ENCODE results near the gene COX6B2. TPM values are rescaled to one million over a fixed set of nuclear protein-coding genes. Genes with fewer than 3 reads are reported as not detected.
A peak's percentile ranks its signal among the peaks of the same experiment; 100 is the strongest.

The COX6B2 gene
- polyA plus RNA-seq, 3 donors, result 0.36 TPM; not detected in 2

DNA sequence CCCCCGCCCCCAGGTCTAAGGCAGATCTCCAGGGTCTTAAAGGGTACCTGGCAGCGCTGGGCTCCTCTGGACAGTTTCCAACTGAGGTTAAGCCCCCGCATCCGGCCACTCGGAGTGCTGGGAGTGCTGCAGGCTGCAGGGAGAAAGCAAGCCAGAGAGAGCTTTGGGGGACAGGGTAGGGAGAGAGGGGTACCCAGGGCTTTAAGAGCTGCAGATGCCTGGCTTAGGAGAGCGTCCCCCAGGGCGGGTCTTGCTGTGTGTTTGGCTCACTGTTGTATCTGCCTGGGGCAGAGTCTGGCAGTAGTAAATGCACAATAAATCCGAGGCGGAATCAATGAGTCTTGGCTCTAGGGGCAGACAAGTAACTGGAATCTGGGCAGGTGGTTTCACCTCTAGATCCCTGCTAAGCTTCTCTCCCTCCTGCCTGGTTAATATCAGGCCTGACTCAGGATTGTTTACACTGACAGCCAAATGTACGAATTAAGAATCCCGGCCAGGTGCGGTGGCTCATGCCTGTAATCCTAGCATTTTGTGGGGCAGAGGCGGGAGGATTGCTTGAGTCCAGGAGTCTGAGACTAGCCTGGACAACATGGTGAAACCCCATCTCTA lies 798 bp upstream of the COX6B2 start:
- no peak overlapping the region for H3K9ac ChIP-seq (ENCODE audit: insufficient read depth, low read length, poor library complexity, severe bottlenecking)
- peaks cover 22 to 28% of the 10 kb centered on the region in 2 donors for H3K4me1 ChIP-seq (ENCODE audit: control insufficient read depth in 1 of 2, insufficient read depth in 2 of 2, low read length in 2 of 2)
- H3K36me3 Mint-ChIP-seq, result peaks cover 5 to 8% of the 10 kb centered on the region in 2 donors
- no peaks in the 10 kb centered on the region for H4K20me1 ChIP-seq (ENCODE audit: insufficient read depth, low read length)
- no peak for TF ChIP-seq CTCF (IDR thresholded peaks at IDR 0.05)
- H3K4me1 Mint-ChIP-seq, result peaks cover 33% of the 10 kb centered on the region
- H3K9me3 Mint-ChIP-seq, result peaks cover 0 to 11% (median 8%) of the 10 kb centered on the region in 7 donors
- no peak overlapping the region for H3K27ac Mint-ChIP-seq
- H3K4me3 ChIP-seq (replicated peaks in 1 of 3; ENCODE audit: low read depth in 2 of 3, low read length in 3 of 3), result no peak overlapping the region
- H3K27me3 Mint-ChIP-seq (ENCODE audit: low read depth in 3 of 3), result peaks cover 57 to 75% (median 57%) of the 10 kb centered on the region in 3 donors
- H3K27me3 ChIP-seq (ENCODE audit: control insufficient read depth in 2 of 2, insufficient read depth in 2 of 2, low read length in 2 of 2), result peaks cover 13 to 62% of the 10 kb centered on the region in 2 donors
- H3K9me3 ChIP-seq (replicated peaks in 1 of 2; ENCODE audit: control insufficient read depth in 1 of 2, insufficient read depth in 1 of 2, low read length in 2 of 2), result peaks cover 0 to 9% of the 10 kb centered on the region in 2 donors
- peak overlapping the region in 1 of 2 donors; percentile 68 for H3K4me3 Mint-ChIP-seq
- WGBS (ENCODE audit: insufficient coverage), result 53% methylated on average over 12 of the region's 13 CpGs
- H3K4me2 ChIP-seq (replicated peaks; ENCODE audit: extremely low read depth, low read length, poor library complexity, severe bottlenecking), result no peak overlapping the region
- intact Hi-C loops (cut with micrococcal nuclease), result no loop called here
- no peak overlapping the region for H3K27ac ChIP-seq (ENCODE audit: low read depth in 1 of 2, low read length in 2 of 2)
- no peaks in the 10 kb centered on the region for H3K79me2 ChIP-seq (ENCODE audit: insufficient read depth, low read length)
- no peaks in the 10 kb centered on the region for H3K36me3 ChIP-seq (replicated peaks in 1 of 2; ENCODE audit: control insufficient read depth in 1 of 2, insufficient read depth in 2 of 2, low read length in 2 of 2)
- DNase-seq, result no peak
- H2AFZ ChIP-seq (ENCODE audit: insufficient read depth, low read depth, low read length, poor library complexity, severe bottlenecking), result no peak overlapping the region

GRCh38 chr19:55353803-55354697 lies 469 bp downstream of the COX6B2 start:
- H3K9me3 Mint-ChIP-seq, result peaks cover 0 to 11% (median 8%) of the 10 kb centered on the region in 7 donors
- peaks cover 33% of the 10 kb centered on the region for H3K4me1 Mint-ChIP-seq
- peaks cover 13 to 62% of the 10 kb centered on the region in 2 donors for H3K27me3 ChIP-seq (ENCODE audit: control insufficient read depth in 2 of 2, insufficient read depth in 2 of 2, low read length in 2 of 2)
- peak overlapping the region; percentile 88 for H3K4me2 ChIP-seq (replicated peaks; ENCODE audit: extremely low read depth, low read length, poor library complexity, severe bottlenecking)
- intact Hi-C loops (cut with micrococcal nuclease), result loop anchor here in 1 of 2 donors (5.0 kb wide), 1 partner anchor 42 kb away; no protein-coding TSS in a partner anchor
- peaks cover 22 to 28% of the 10 kb centered on the region in 2 donors for H3K4me1 ChIP-seq (ENCODE audit: control insufficient read depth in 1 of 2, insufficient read depth in 2 of 2, low read length in 2 of 2)
- H3K27ac ChIP-seq (ENCODE audit: low read depth in 1 of 2, low read length in 2 of 2), result no peak overlapping the region
- peak overlapping the region; percentile 19 for H3K9ac ChIP-seq (ENCODE audit: insufficient read depth, low read length, poor library complexity, severe bottlenecking)
- TF ChIP-seq CTCF (IDR thresholded peaks at IDR 0.05), result no peak
- DNase-seq, result peak; percentile 38 to 63 (median 55)
- peak overlapping the region; percentile 73 for H2AFZ ChIP-seq (ENCODE audit: insufficient read depth, low read depth, low read length, poor library complexity, severe bottlenecking)
- 2% methylated on average over 56 of the region's 72 CpGs for WGBS (ENCODE audit: insufficient coverage)
- peak overlapping the region; percentile 84 to 90 for H3K4me3 Mint-ChIP-seq
- no peaks in the 10 kb centered on the region for H3K36me3 ChIP-seq (replicated peaks in 1 of 2; ENCODE audit: control insufficient read depth in 1 of 2, insufficient read depth in 2 of 2, low read length in 2 of 2)
- no peaks in the 10 kb centered on the region for H3K79me2 ChIP-seq (ENCODE audit: insufficient read depth, low read length)
- peaks cover 5 to 8% of the 10 kb centered on the region in 2 donors for H3K36me3 Mint-ChIP-seq
- H3K4me3 ChIP-seq (replicated peaks in 1 of 3; ENCODE audit: low read depth in 2 of 3, low read length in 3 of 3), result peak overlapping the region; percentile 36 to 71 (median 45)
- peak overlapping the region in 4 of 7 donors; percentile 41 to 80 (median 64) for H3K27ac Mint-ChIP-seq
- peaks cover 0 to 9% of the 10 kb centered on the region in 2 donors for H3K9me3 ChIP-seq (replicated peaks in 1 of 2; ENCODE audit: control insufficient read depth in 1 of 2, insufficient read depth in 1 of 2, low read length in 2 of 2)
- H3K27me3 Mint-ChIP-seq (ENCODE audit: low read depth in 3 of 3), result peaks cover 55 to 75% (median 59%) of the 10 kb centered on the region in 3 donors
- no peaks in the 10 kb centered on the region for H4K20me1 ChIP-seq (ENCODE audit: insufficient read depth, low read length)
